GM21381 (cell line): ENCODE results near the gene CYRIA.

Source experiments
- ATAC-seq: cut with Tn5 transposase; IDR thresholded peaks from one replicate; pipeline ENCODE4 v1.9.1; 2021; ENCODE audit warnings: mild to moderate bottlenecking, moderate library complexity; ENCODE audit not compliant: unreplicated experiment

The CYRIA gene

GRCh38 chr2:16665748-16666448 is at the start of gene CYRIA:
CYRIA (minus strand) TSS chr2:16665834; CDS start chr2:16588119, 77,715 bp downstream.
- peak; percentile 66 for ATAC-seq

GRCh38 chr2:16713011-16713423 is 47.4 kb upstream of the CYRIA start:
- peak; percentile 84 for ATAC-seq

- ATAC-seq, result no peak
Measured at GRCh38 chr2:16709769-16710168, 44.1 kb upstream of the CYRIA start.

- ATAC-seq, result no peak
Measured at GRCh38 chr2:16708173-16708572, 42.5 kb upstream of the CYRIA start.

GRCh38 chr2:16707014-16707623 is 41.5 kb upstream of the CYRIA start:
- no peak for ATAC-seq

GRCh38 chr2:16700551-16701259 is 35.1 kb upstream of the CYRIA start:
- ATAC-seq, result no peak

GRCh38 chr2:16693854-16694253 is 28.2 kb upstream of the CYRIA start:
- ATAC-seq, result no peak

- ATAC-seq, result no peak
Measured at GRCh38 chr2:16691261-16691660, 25.6 kb upstream of the CYRIA start.

GRCh38 chr2:16687955-16688354 is 22.3 kb upstream of the CYRIA start:
- no peak for ATAC-seq

GRCh38 chr2:16687222-16687621 is 21.6 kb upstream of the CYRIA start:
- no peak for ATAC-seq

GRCh38 chr2:16686641-16687040 is 21.0 kb upstream of the CYRIA start:
- ATAC-seq, result no peak

GRCh38 chr2:16685340-16685715 is 19.7 kb upstream of the CYRIA start:
- ATAC-seq, result no peak

GRCh38 chr2:16684676-16685339 is 19.2 kb upstream of the CYRIA start:
- ATAC-seq, result no peak

GRCh38 chr2:16683576-16683975 is 17.9 kb upstream of the CYRIA start:
- ATAC-seq, result no peak

GRCh38 chr2:16682431-16683118 is 16.9 kb upstream of the CYRIA start:
- no peak for ATAC-seq

- no peak for ATAC-seq
Measured at GRCh38 chr2:16680781-16681180, 15.1 kb upstream of the CYRIA start.

GRCh38 chr2:16680304-16680703 is 14.7 kb upstream of the CYRIA start:
- no peak for ATAC-seq

- no peak for ATAC-seq
Measured at GRCh38 chr2:16678964-16679363, 13.3 kb upstream of the CYRIA start.

- ATAC-seq, result no peak
Measured at GRCh38 chr2:16677875-16678274, 12.2 kb upstream of the CYRIA start.

- ATAC-seq, result no peak
Measured at GRCh38 chr2:16675781-16676180, 10.1 kb upstream of the CYRIA start.

GRCh38 chr2:16674154-16674553 is 8.5 kb upstream of the CYRIA start:
- no peak for ATAC-seq
